TTC549 (cell line): Measurements from ENCODE around the gene CBFA2T2.
"Not testable (repeated sequence)": the region's sequence is repeated elsewhere in the genome, so short reads cannot be mapped to it uniquely, and the experiment has no call there.

Source experiments
- FAIRE-seq: peaks from 2 replicates; lab custom pipeline; 2012; peaks lifted over from hg19 to GRCh38; lab: Jason Lieb, UNC

The CBFA2T2 gene

DNA sequence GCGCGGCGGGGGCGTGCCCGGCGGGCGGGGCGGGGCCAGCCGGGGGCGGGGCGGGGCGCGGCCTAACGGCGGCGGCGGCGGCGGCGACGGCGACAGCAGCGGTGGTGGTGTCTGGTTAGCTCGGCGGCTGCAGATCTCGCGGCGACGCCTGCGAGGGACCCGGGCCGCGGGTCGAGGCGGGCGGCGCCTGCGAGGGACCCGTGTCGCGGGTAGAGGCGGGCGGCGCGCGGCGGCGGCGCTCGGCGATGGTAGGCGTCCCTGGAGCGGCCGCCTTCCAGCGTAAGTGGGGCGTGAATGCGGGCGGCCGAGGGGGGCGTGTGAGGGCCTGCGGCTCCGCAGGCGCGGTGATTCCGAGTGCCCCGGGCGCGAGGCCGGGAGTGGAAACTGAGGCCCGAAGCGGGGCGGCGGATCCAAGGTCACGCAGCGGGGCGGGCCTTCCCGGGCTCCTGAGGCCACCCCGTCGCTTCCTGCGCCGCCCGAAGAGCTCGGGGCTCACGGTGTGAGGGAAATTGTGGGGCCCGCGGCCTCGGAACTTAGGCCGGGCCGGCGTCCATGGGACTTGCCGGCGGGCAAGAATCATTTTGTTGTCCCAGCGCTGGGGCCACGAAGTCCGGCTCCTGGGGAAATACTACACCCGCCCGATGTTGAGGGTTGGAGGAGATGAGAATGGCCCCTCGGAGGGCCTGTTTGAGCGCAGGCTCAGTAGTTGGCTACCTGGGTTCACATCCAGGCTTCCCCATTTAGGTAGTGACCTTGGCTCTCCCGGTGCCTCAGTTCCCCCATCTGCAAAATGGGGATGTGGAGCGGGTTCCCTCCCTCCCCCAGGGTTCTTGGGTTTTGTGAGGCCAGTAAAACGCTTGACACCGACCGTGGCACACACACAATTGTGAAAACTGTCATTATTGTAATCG lies at the start of gene CBFA2T2:
CBFA2T2 (plus strand) TSS at position 74 of the 911 bp plus-strand sequence; CDS start at position 246, 172 bp downstream.
- no peak for FAIRE-seq

DNA sequence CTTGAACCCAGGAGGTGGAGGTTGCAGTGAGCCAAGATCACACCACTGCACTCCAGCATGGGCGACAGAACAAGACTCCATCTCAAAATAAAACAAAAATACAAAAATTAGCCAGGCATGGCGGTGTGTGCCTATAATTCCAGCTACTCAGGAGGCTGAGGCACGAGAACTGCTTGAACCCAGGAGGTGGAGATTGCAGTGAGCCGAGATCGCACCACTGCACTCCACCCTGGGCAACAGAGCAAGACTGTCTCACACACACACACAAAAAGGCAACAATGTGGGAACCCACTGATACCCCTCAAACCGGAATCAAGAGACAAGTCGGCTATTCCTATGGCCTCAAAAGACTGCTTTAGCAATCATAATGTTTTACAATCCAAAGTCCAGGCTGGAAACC lies 49.3 kb upstream of the CBFA2T2 start:
- FAIRE-seq: not testable (repeated sequence)

DNA sequence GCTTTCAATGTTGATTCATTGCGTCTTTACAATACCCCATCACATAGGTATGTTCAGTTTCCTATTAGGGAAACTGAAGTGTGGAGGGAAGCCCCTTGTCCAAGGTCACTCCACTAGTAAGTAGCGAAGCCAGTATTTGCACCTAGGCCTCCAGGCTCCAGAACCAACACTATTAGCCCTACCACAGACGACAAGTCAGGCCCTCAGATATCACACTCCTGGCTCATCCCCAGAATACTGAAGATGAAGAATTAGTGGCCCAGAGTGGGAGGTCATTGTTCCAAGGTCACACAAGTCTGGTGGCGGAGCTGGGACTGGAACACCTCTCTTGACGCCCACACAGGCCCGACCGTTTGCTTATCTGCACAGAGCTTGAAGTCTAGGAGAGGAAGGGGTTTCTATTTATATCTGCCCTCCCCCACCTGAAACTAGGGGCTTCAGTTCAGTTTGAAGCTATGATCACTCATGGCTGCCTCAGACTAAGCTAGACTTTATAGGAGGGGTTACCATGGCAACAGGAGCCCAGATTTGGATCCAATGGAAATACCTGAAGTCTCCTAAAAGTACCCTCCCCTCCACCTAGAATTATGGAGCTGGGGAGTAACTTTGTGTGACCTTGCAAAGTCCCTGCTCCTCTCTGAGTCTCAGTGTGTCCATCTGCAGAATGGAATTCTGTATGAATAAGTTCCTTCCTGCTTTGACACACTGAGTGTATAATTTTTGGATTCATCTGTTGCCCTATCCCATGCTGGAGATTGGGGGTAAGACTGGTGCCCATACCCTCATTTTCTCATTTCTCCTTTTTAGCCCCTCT lies 48.5 kb upstream of the CBFA2T2 start:
- FAIRE-seq: no peak

DNA sequence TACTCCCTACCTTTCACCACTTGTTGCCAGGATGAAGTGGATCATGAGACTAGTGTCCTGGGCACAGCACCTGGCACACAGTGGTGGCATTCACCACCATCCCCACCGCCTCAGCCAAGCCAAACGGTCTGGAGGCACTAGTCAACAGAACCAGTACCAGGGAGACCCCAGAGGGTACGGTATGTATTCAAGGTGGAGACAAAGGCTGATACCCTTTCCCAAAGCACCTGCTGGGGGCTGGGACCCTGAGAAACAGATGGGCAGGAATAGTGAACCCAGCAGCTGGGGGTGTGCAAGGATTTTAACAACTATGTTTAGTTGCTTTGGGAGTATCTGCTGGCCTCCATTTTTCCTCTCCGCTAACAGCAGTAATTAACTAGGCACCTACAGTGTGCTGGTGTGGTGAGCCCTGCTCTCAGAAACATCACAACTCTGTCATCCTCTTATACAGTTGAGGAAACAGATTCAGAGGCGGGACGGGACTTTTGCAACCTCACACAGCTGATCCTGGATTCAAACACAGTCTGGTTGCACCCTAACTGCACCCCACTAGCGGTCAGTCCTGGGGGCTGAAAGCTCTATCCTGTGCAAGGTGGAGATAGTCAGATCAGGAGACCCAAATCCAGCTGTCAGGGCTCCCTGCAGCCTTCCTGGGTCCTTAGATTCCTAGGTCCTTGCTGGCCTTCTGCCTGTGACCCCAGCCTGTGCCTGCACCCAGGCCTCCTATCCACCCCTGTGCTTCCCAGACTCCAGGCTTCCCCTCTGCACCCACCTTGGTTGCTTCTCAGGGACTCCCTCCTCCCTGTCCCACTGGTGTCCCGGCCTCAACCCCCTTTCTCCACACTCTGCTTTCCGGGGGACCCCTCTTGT lies 47.5 kb upstream of the CBFA2T2 start:
- FAIRE-seq: no peak

DNA sequence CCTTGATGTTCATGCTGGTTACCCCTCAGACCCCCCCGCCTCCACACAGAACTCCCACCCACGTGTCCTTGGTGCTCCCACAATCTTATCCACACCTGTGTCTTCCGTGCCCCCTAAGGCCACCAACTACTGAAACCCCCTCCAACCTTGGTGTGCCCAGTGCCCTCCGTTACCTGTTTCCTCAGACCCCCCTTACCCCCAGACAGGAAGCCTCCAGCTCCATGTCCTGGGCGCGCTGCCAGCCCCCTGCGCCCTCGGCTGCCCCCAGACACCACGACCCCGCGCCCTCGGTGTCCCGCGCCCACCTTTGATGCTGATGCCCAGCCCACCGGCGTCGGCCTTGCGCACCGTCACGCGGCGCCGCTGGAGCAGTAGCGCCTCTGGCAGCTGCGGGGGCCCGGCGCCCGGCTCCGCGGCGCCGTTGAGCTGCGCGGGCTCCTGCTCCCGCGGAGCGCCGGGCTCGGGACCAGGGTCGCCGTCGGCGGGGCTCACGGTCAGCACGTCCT lies 46.8 kb upstream of the CBFA2T2 start:
- FAIRE-seq: no peak

DNA sequence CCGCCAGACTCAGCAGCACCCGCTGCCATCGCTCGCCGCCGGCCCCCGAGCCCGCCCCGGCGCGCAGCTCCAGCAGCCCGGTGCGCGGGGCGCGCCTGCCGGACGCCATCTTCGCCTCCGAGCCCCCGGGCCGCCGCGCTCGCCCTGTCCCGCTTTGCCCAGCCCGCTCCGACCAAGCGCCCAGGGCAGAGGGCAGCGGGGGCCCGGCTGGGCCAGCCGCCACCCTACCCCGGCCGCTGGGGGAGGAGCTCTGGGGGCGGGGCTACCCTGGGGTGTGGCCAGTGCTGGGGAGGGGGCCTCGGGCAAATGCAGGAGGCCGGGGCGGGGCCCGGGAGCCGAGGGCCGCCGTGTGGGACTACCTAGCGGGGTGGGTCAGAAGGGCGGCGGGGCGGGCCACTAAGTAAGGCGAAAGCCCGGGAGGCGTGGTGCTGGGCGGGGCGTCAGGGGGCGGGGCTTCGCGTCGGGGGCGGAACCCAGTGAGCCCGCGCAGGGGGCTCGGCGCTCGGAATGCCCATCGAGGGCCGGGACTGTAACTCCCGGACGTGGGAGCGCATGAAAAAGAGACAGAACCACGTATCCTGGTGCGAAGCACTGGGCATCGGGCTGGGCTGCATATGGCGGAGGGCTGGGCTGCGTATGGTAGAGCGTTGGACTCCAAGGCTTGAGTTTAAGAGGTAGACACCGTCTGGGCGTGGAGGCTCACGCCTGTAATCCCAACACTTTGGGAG lies 46.2 kb upstream of the CBFA2T2 start, which contains the start of gene SNTA1:
SNTA1 (minus strand) TSS at position 252 of the 728 bp plus-strand sequence; CDS start at position 109, 143 bp downstream.
- no peak for FAIRE-seq

DNA sequence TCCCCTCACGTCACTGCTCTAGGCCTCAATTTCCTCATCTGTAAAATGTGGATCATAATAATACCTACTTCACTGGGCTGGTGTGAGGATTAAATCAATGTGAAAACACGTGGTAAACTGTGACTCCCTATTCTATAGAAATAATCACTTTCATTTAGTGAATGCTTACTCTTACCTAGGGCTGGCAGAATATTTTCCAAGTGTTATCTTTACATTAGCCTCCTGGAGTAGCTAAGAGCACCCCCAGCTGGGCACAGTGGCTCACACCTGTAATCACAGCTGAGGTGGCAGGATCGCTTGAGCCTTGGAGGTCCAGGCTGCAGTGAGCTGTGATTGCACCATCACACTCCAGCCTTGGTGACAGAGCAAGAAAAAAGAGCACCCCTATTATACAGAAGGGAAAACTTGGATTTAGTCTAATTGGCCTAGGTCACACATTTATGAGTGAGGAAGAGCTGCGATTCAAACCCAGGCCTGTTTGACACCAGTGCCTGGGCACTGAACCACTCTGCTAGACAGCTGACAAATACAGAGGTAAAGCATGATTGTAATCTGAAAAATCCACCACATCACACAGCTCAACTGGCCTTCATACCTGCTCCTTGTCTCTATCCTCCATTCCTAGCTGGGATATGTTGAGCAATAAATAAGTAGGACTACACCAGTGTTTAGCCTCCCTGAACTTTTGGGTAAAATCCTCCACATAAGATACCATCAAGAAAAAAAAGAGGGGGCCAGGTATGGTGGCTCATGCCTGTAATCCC lies 44.9 kb upstream of the CBFA2T2 start:
- FAIRE-seq: no peak

DNA sequence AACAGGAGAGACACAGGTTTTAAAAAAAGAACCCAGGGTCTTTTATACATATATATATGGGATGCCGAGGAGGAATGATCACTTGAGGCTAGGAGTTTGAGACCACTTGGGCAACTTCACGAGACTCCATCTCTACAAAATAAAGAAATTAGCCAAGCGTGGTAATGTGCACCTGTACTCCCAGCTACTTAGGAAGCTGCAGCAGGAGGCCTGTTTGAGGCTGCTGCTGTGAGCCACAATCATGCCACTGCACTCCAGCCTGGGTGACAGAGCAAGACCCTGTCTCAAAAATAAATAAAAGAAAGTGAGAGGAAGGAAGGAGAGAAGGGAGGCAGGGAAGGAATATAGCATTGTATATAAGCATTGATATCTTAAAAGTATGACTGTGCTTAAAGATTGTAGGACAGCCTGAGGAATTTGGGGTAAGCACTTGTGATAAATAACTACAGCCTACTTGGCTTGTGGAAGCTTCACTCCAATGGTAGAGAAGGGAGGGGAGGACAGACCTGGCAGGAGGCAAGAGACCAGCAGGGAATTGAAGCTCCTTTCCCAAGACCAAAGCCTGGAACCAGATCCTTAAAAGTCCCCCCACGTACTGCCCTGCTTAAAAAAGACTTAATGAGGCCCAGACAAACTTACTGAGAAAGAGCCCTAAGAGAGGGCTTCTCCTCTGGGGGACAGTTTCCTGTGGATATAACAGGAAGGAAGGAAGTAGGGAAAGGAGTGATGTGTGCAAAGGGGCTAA lies 43.8 kb upstream of the CBFA2T2 start:
- no peak for FAIRE-seq

DNA sequence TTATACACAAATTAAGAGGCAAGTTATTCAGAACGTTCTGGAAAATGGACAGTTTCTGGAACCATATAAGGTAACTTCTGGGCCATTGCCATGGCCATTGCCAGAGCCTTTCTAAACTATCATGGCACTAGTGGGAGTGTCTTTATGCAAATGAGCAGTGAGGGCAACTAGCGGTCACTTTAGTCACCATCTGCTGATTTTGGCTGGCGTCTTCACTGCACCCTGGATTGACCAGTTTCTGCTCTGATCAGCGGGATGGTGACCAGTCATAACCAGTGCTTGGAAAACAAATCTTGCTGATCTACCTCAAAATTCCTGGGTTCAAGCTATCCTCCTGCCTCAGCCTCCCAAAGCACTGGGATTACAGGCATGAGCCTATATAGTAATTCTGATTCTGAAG lies 39.0 kb upstream of the CBFA2T2 start:
- FAIRE-seq: no peak

DNA sequence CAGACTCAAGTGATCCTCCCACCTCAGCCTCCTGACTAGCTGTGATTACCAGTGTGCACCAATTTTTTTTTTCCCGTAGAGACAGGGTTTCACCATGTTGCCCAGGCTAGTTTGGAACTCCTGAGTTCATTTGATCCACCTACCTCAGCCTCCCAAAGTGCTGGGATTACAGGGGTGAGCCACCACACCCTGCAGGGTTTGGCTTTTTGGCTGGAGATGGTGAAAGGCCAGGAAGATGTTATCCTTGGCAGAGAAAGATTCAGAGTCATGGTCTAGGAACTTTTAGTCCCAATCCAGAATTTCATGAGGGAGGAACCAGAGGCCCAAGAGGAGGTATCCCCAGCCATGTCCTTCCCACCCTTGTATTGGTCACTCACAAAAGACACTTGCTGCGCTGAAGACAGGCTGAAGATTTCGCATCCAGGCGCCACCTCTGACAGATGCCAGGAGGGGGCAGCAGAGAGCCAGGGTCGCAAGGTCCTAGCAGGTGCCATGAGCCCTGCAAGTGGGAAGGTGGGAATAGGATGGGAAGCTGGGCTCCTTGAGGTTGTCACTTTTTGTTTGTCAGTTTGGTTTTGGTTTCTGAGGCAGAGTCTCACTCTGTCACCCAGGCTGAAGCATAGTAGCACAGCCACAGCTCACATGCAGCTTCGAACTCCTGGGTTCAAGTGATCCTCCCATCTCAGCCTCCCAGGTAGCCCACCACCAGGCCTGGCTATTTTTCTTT lies 32.8 kb upstream of the CBFA2T2 start:
- not testable (repeated sequence) for FAIRE-seq

DNA sequence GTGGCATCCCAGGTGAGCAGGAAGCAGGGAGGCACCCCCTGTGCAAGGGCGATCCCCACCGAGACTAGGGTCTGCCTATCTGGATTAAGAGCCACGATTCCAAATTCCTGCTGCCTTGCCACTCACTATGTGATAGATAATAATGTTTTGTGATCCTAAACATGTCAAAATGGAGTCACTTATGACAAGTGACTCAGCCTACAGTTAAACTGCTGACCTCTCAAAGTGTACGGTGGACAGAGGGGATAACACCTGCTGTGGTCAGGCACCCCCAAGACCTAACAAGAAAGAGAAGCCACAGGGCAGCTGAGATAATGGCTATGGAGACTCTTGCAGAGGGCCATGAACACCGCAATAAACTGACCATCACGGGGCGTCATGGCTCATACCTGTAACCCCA lies 30.3 kb upstream of the CBFA2T2 start:
- FAIRE-seq: no peak

DNA sequence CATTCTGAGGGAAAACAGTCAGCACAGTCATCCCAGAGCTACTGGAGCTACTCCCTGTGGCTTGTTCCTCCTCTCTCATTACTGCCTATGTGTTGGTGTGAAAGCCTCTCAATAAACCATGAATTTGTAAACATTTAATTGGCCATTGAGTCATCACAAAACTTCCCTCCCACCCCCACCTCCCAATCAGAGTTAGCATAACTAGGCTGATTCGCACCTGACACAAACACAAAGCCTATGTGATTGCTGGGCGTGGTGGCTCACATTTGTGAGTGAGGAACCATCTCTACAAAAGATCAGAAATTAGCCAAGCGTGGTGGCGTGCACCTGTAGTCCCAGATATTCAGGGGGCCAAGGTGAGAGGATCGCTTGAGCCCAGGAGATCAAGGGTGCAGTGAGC lies 29.2 kb upstream of the CBFA2T2 start:
- no peak for FAIRE-seq

DNA sequence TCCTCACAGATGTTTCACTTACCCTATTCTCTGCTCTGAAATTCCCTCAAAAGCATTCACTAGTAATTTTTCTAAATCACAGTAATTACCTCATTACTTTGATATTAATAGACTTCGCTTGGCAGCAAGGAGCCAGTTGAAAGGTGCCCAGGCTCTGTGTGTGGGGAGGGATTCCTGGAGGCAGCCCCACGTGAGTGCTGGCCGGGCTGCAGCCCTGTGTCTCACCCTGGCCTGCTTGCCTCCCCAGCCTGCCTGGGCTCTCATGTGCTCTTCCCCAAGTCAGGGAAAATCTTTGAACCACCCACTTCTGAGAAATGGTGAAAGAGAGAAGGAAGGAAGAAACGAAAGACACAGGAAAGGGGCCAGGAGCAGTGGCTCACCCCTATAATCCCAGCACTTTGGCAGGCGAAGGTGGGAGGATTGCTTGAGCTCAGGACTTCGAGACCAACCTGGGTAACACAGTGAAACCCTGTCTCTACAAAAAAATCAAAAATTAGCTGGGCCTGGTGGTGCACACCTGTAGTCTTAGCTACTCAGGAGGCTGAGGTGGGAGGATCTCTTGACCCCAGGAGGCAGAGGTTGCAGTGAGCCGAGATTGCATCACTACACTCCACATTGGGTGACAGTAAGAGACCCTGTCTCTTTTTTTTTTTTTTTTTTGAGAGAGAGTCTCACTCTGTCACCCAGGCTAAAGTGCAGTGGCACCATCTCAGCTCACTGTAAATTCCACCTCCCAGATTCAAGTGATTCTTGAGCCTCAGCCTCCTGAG lies 26.4 kb upstream of the CBFA2T2 start:
- no peak for FAIRE-seq

DNA sequence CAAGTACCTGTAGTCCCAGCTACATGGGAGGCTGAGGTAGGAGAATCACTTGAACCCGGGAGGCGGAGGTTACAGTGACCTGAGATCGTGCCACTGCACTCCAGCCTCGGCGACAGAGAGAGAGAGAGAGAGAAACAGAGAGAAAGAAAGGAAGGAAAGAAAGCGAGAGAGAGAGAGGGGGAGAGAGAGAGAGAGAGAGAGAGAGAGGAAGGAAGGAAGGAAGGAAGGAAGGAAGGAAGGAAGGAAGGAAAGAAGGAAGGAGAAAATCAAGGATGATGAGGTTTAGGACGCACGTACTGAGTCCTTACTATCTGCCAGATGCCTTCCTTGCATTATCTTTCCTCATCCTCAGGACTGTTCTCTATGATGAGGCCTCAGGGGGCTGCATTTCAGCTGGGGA lies 25.1 kb upstream of the CBFA2T2 start:
- not testable (repeated sequence) for FAIRE-seq

DNA sequence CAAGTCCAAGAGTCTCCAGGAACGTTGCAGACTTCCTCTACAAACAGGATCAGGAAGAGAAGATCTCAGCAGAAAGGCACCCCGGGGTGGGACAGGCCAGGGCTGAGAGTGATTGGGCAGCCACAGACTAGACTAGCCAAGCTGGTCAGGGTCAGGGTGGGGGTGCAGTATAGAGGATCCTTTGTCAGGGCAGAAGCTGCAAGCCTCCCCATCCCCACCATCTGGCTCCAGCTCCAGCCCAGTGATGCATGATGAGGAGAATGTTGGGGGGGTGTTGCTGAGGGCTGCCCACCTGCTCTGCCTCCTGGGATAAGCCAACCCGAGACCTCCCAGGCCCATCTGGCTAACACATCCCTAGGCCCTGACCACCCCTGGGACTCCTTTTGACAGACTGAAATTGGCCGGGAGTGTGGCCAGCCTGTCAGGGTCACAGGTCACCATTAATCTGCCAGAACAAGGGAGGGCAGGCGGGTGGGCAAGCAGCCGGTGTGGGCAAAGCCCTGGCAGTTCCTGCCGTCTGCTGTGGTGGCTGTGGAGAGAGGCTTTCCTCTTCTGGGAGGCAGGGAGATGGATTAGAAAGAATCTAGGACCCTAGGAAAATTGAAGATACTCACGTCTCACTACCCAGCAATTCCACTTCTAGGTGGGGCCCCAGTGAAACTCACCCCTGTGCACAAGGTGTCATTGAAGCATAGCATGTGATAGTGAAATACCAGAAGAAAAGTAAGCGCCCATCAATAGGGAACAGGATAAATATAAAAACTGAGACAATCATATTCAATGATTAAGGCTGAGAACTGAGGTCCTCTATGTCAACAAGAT lies 24.2 kb upstream of the CBFA2T2 start:
- no peak for FAIRE-seq

DNA sequence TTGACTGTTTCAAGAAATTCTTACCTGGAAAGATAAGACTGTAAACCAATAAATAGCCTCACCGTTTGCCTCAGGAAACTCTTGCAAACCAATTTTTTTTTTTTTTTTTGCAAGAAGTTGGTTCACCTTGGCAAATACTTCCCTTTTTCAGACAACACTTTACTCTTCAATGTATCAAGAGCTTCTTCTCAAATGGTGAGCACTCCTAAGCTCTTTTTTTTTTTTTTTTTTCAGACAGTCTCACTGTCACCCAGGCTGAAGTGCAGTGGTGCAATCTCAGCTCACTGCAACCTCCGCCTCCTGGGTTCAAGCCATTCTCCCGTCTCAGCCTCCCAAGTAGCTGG lies 23.6 kb upstream of the CBFA2T2 start:
- FAIRE-seq: no peak

DNA sequence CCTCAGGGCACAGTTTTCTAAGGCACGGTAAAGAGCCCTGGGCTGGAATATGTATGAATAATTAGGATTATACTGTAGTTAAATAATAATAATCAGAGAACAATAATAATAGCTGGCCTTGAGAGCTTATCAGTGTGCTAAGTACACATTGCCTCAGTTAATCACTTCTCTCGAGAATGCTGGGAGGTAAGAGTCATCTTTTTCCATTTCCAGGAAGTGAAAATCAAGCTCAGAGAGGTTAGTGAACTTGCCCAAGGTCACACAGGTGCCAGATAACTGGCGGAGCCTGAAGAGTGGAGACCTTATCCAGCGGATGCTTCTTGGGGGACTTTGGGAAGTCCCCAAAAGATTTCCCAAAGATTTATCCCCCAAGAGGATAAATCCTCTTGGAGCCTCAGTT lies 19.4 kb upstream of the CBFA2T2 start:
- FAIRE-seq: no peak
